HepG2 (cell line): ENCODE results near the gene CHAF1A. TPM values are rescaled to one million over a fixed set of nuclear protein-coding genes. Genes with fewer than 3 reads are reported as not detected.
A peak's percentile ranks its signal among the peaks of the same experiment; 100 is the strongest.

Experiments
- ATAC-seq: fragments of 200-7000 bp; cut with Tn5 transposase; 3 replicates; pipeline ENCODE4 v1.9.1; 2020; ENCODE audit warnings: mild to moderate bottlenecking, moderate library complexity
- BruUV-seq: library from RNA; stranded (reverse); fragments of 400-500 nt; replicated peaks from 2 replicates; lab custom pipeline; 2021; lab: Mats Ljungman, UMichigan
- CTCF ChIA-PET: fragments of 300-600 bp; formaldehyde crosslinking; extraction: SDS; loops from one replicate; lab custom pipeline; 2021; ENCODE audit warnings: low total read pairs, inconsistent platforms, low intra/inter-chr PET ratio; lab: Yijun Ruan, JAX
- POLR2A ChIA-PET: fragments of 350-600 bp; sonication (Branson Sonifier 250); formaldehyde crosslinking; loops from one replicate; lab custom pipeline; 2020; ENCODE audit warnings: antibody characterized with exemption, inconsistent platforms; lab: Yijun Ruan, JAX
- DNase-seq: peaks from one replicate; pipeline ENCODE4 v3.0.0-alpha.2; 2015; ENCODE audit warnings: low spot score
- FAIRE-seq: peaks from 3 replicates; lab custom pipeline; 2011; peaks lifted over from hg19 to GRCh38; lab: Jason Lieb, UNC
- H2AFZ ChIP-seq: one replicate; pipeline ENCODE4 v1.6.1; 2011; ENCODE audit warnings: low read length, inconsistent platforms
- H3K27ac ChIP-seq: fragments of 300-600 bp; 3 replicates; pipeline ENCODE4 v1.8.0; 2011; ENCODE audit warnings: mixed run types, mild to moderate bottlenecking, mixed read lengths, low read length, inconsistent platforms; ENCODE audit not compliant: insufficient read depth; ENCODE audit errors: extremely low read length
- H3K27me3 ChIP-seq, 2 experiments: fragments of 200-600 bp in 1 of 2; 2 replicates in 1 of 2; 3 replicates in 1 of 2; pipeline versions ENCODE4 v1.6.0 to v1.8.0; 2011; ENCODE audit warnings: low read length in 2 of 2, mild to moderate bottlenecking in 2 of 2, moderate library complexity in 2 of 2, inconsistent platforms in 1 of 2; ENCODE audit not compliant: insufficient read depth in 2 of 2, control insufficient read depth in 1 of 2
- H3K36me3 ChIP-seq, 2 experiments: fragments of 200-600 bp in 1 of 2; replicated peaks in 1 of 2; 2 replicates in 1 of 2; 3 replicates in 1 of 2; pipeline versions ENCODE4 v1.5.1 to v1.8.0; 2011; ENCODE audit warnings: low read length in 2 of 2, inconsistent platforms in 1 of 2; ENCODE audit not compliant: insufficient read depth in 2 of 2, control insufficient read depth in 1 of 2
- H3K4me1 ChIP-seq: 2 replicates; pipeline ENCODE4 v1.5.1; 2012; ENCODE audit warnings: low read length, inconsistent platforms; ENCODE audit not compliant: insufficient read depth
- H3K4me2 ChIP-seq: 2 replicates; pipeline ENCODE4 v1.6.0; 2011; ENCODE audit warnings: low read depth, low read length, inconsistent platforms
- H3K4me3 ChIP-seq, 3 experiments: fragments of 200-600 bp in 1 of 3; sonication (generic), shearing (Covaris generic) in 1 of 3; replicated peaks in 1 of 3; 2 replicates each; pipeline ENCODE4 v1.5.1; 2011 to 2016; ENCODE audit warnings: low read length in 3 of 3, inconsistent platforms in 2 of 3, low read depth in 2 of 3, mild to moderate bottlenecking in 2 of 3, control low read depth in 1 of 3, mixed read lengths in 1 of 3; ENCODE audit not compliant: insufficient read depth in 1 of 3
- H3K79me2 ChIP-seq: one replicate; pipeline ENCODE4 v1.6.1; 2011; ENCODE audit warnings: low read length, inconsistent platforms; ENCODE audit not compliant: insufficient read depth
- H3K9ac ChIP-seq: 2 replicates; pipeline ENCODE4 v1.6.0; 2011; ENCODE audit warnings: mild to moderate bottlenecking, low read depth, low read length, inconsistent platforms; ENCODE audit not compliant: insufficient read depth
- H3K9me3 ChIP-seq: 2 replicates; pipeline ENCODE4 v1.5.1; 2012; ENCODE audit warnings: mild to moderate bottlenecking, low read length
- H4K20me1 ChIP-seq: 2 replicates; pipeline ENCODE4 v1.6.0; 2011; ENCODE audit warnings: inconsistent platforms, mild to moderate bottlenecking, low read length, moderate library complexity; ENCODE audit not compliant: insufficient read depth
- FIP1L1 ChIP-seq: fragments of 200-400 bp; formaldehyde crosslinking; IDR thresholded peaks from 2 replicates; pipeline ENCODE4 v1.6.1; 2018; ENCODE audit warnings: low read depth, mild to moderate bottlenecking, low read length, moderate library complexity, borderline replicate concordance; ENCODE audit not compliant: insufficient read depth
- HDAC1 ChIP-seq: sonication (generic); formaldehyde crosslinking; IDR thresholded peaks from 2 replicates; pipeline ENCODE4 v1.5.1; 2020; ENCODE audit warnings: mild to moderate bottlenecking, missing genetic modification reagents
- HNRNPL ChIP-seq: fragments of 200-400 bp; formaldehyde crosslinking; IDR thresholded peaks from 2 replicates; pipeline ENCODE4 v1.6.1; 2017; ENCODE audit warnings: mild to moderate bottlenecking, low read depth, low read length
- HOXA5 ChIP-seq: sonication (generic); formaldehyde crosslinking; IDR thresholded peaks from 2 replicates; pipeline ENCODE4 v1.4.0; 2020; ENCODE audit warnings: missing genetic modification reagents
- HOXD1 ChIP-seq: sonication (generic); formaldehyde crosslinking; IDR thresholded peaks from 2 replicates; pipeline ENCODE4 v1.5.0; 2020; ENCODE audit warnings: missing genetic modification reagents
- KLF16 ChIP-seq, 2 experiments: sonication (generic) in 1 of 2; formaldehyde crosslinking in 1 of 2; IDR thresholded peaks; 2 replicates each; pipeline versions ENCODE4 v1.6.1 to v1.8.0; 2016 to 2023; ENCODE audit warnings: missing genetic modification reagents in 2 of 2, missing compliant biosample characterization in 1 of 2
- MAZ ChIP-seq, 2 experiments: sonication (generic) in 1 of 2; formaldehyde crosslinking in 1 of 2; IDR thresholded peaks; 2 replicates each; pipeline versions ENCODE4 v1.5.0 to v1.6.1; 2012 to 2020; ENCODE audit warnings: low read depth in 2 of 2, mild to moderate bottlenecking in 2 of 2, borderline replicate concordance in 1 of 2, improper control_type of control experiment in 1 of 2, low read length in 1 of 2, missing genetic modification reagents in 1 of 2, moderate library complexity in 1 of 2
- RARA ChIP-seq: IDR thresholded peaks from 2 replicates; pipeline ENCODE4 v1.6.1; 2016; ENCODE audit warnings: missing genetic modification reagents, missing compliant biosample characterization
- REXO4 ChIP-seq: sonication (generic); formaldehyde crosslinking; IDR thresholded peaks from 2 replicates; pipeline ENCODE4 v1.8.0; 2022; ENCODE audit warnings: missing genetic modification reagents, mild to moderate bottlenecking, borderline replicate concordance
- SMC3 ChIP-seq: IDR thresholded peaks from 2 replicates; pipeline ENCODE4 v1.6.1; 2011; ENCODE audit warnings: low read length, improper control_type of control experiment
- YY1 ChIP-seq: IDR thresholded peaks from 2 replicates; pipeline ENCODE4 v1.6.1; 2011; ENCODE audit warnings: low read length, low read depth, moderate library complexity, mild to moderate bottlenecking; ENCODE audit not compliant: insufficient read depth, insufficient replicate concordance
- WGBS: methylation state at CpG from one replicate; pipeline ENCODE4 v1.1.6; 2017; ENCODE audit warnings: low lambda C conversion rate; 5-methylcytosine and 5-hydroxymethylcytosine counted together
- in situ Hi-C: cut with HindIII; loops from 2 replicates; pipeline ENCODE4 v1.10.0; 2017; ENCODE audit warnings: low pct_unique_long_range_greater_than_20kb; ENCODE audit not compliant: extremely low pct_ligation_motif_present
- intact Hi-C: fragments of 100-400 bp; cut with micrococcal nuclease; formaldehyde crosslinking; loops from one replicate; pipeline ENCODE4 v1.10.0; 2022; ENCODE audit not compliant: unreplicated experiment
- polyA plus RNA-seq, 8 experiments: library from polyadenylated mRNA; depleted of rRNA in 3 of 8; stranded (reverse) in 7 of 8; unstranded in 1 of 8; fragments of >200 nt; fragmentation: Illumina TruSeq in 4 of 8; extraction: Trizol in 4 of 8; gene quantifications; 2 replicates each; pipeline versions ENCODE4 v1.2.1 to v1.2.3, GENCODE V29; 2011 to 2016; ENCODE audit warnings: low read depth in 4 of 8, missing spikeins in 1 of 8, mixed read lengths in 1 of 8; ENCODE audit not compliant: insufficient read depth in 1 of 8
- total RNA-seq, 5 experiments: library from RNA; depleted of rRNA; stranded (reverse); fragments of >200 nt; fragmentation: Illumina TruSeq; extraction: Trizol; gene quantifications; 2 replicates each; pipeline ENCODE4 v1.2.3, GENCODE V29; 2016; ENCODE audit warnings: low read depth in 1 of 5

CHAF1A gene
- total and polyA plus RNA-seq, 2 of the 13 experiments (the other 11 are each of a cell fraction or from before 2014, with no cell fraction given) = 11.0 to 34.8 TPM

- TF ChIP-seq RARA = peak; percentile 60
- no peak for TF ChIP-seq REXO4 (CRISPR knock-in tag)
- no peak for TF ChIP-seq KLF16 (CRISPR knock-in tag; IDR thresholded peaks at IDR 0.05)
Observed at GRCh38 chr19:4375164-4376027, 27.0 kb upstream of the CHAF1A start (continued).

GRCh38 chr19:4376028-4376670, 26.3 kb upstream of the CHAF1A start:
- no peak for DNase-seq
- Histone ChIP-seq H3K9ac (no peak overlapping the region), H2AFZ (no peak overlapping the region), H3K9me3 (no peaks in the 10 kb centered on the region), H4K20me1 (peaks cover 6% of the 10 kb centered on the region; the same call in 1 of the 2 replicates), H3K36me3 (peaks cover 4 to 26% of the 10 kb centered on the region in 2 experiments; a peak in 4 of 5 replicates), H3K79me2 (peaks cover 71% of the 10 kb centered on the region), H3K27me3 (no peaks in the 10 kb centered on the region), H3K4me2 (peak overlapping the region; percentile 64), H3K27ac (peak overlapping the region; percentile 84), H3K4me3 (no peak overlapping the region; a peak in 1 of 6 replicates), H3K4me1 (peaks cover 42% of the 10 kb centered on the region)
- ChIA-PET CTCF (interaction anchor here (3.1 kb wide), 1 partner anchor 25 kb away, joined by 27 read pairs; the partner anchor contains the start of genes CHAF1A and SH3GL1), POLR2A (interaction anchor here (0.9 to 4.8 kb wide), 13 partner anchors 9 to 109 kb away, joined by 3 to 64 read pairs (median 9); partner anchors contain the start of genes CHAF1A, HDGFL2 and MPND)
- BruUV-seq = no TSS peak
- no peak for ATAC-seq
- intact Hi-C loops = no loop called here
- FAIRE-seq = no peak
- in situ Hi-C loops = no loop called here
- TF ChIP-seq SMC3 (no peak), MAZ (IDR thresholded peaks at IDR 0.05; ENCODE audit: borderline replicate concordance, low read depth, low read length) (no peak), MAZ (CRISPR knock-in tag; IDR thresholded peaks at IDR 0.05; ENCODE audit: low read depth) (no peak), YY1 (no peak), HNRNPL (0 out of 2 replicates have a peak, but pooled peaks have one; percentile 46), HOXD1 (no peak), HDAC1 (no peak), FIP1L1 (0 out of 2 replicates have a peak, but pooled peaks have one; percentile 1), HOXA5 (CRISPR knock-in tag) (no peak)
- WGBS = 89% methylated on average over 8 of the region's 16 CpGs
